ENCODE measurements around the gene ACTR2.
A peak's percentile ranks its signal among the peaks of the same experiment; 100 is the strongest.
"Not testable (repeated sequence)": the region's sequence is repeated elsewhere in the genome, so short reads cannot be mapped to it uniquely, and the experiment has no call there.

Gene ACTR2

DNA sequence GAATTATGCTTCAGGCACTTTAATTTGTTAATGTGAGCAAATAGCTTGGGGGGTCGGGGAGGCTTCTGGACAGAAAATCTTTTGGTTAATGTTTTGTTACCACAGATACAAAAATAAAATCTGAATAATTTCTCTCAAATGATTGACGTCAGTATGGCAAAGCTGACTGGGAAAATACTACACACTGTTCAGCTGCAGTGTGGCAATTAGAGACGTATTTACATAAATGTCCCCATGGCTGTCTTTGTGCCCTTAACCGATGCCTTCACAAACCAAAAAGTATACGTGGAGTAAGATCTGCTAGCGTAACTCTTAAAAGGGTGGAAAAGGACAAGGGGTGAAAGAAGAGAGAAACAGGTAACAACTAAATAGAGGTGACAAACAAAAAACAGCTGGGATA, 83.4 kb downstream of the ACTR2 start:
- DNase-seq: no peak

DNA sequence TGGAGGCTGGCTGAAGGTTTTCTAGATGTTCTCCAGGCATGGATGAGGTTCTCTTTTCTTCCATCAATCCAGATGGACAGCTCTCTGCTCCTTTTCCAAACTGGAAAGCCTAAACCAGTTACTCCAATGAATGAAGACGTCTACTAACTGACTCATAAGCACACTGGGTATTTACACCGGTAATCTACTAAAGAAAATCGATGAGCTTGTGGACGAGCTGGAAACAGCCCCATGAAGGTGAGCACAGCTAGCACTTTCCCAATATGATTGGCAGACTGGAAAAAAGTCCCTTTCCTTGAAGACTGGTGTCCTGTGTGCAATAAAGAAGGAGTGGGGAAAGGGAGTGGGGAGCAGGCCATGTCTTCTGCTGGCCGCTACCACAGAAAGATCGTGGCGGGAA, 84.0 kb downstream of the ACTR2 start:
- no peak for DNase-seq

DNA sequence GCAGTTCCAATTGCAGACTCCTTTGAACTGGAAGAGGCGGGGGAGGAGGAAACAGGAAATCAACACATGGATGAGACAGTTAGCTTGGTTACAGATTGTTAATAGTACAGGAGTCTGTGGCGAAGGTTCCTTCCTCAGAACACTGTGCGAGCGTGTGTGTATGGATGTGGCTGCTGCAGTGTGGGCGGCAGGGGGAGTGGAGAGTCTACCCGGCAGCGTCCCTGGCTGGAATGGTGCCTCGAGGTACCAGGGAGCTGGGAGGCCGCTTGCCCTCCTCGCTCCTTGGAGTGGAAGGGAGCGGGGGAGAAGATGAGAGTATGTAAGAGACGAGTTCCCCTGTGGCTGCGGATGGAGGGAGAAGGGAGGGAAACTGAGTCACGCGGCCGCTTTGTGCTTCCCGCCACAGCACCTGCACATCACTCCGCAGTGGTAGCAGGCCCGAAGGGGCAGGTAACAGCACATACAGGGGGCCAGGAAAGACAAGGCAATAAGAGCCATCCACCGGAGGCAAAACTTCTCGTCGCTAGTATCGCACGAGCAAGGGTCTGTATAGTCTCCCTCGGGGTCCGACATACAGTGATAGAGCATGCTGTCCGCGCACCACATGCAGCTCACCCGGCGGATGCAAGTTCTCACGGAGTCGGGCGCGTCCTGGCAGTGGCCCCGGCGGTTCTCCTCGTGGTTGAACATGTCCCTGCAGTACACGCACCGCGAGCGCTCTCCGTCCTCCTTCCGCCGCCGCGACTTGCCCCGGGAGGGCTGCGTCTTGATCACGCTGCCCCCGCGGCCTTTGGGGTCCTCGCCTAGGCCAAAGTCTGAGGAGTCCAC, 85.7 kb downstream of the ACTR2 start:
- DNase-seq: peak in 4 of 56 donors; percentile 9 to 17 (median 10)

DNA sequence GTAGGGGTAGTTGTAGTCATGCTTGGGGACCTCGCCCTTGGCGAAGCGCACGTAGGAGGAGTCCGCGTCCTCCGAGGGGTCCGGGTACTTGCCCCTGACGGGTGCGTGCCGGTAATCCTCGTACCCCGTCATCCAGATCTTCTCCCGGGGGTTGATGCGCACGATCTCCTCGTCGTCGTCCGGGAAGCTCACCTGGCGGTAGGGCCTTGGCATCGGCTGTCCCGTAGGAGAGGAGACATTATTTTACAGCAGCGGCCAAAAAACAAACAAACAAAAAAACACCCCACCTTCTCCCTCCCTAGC, 86.3 kb downstream of the ACTR2 start:
- no peak for DNase-seq

DNA sequence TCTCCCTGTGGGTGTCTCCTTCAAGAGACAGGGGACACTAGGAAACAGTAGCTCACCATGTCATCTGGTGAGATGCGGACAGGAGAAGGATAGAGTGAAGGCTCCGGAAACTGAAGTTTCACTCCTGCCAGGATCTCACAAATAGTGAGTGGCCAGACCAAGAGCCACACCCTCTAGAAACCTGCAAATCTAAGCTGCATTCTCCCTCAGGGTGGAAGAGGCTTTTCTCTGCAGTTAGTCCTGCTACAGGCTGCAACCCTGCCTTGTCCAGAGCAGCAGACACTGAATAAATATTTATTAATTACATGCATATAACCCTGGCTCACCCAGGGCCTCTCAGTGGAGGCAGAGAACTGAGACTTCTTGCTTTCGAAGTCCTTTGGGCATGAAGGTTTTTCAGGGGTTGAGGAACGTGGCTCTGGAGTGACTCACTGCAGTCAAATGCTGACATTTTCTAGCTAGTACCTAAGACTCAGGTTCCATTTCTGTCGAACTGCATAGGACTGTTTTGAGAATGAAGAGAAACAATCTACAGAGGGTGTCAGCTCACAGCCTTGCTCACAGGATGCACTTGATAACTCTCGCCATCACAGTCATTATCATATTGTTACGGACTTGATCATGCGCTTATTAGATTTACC, 87.3 kb downstream of the ACTR2 start:
- no peak for DNase-seq

DNA sequence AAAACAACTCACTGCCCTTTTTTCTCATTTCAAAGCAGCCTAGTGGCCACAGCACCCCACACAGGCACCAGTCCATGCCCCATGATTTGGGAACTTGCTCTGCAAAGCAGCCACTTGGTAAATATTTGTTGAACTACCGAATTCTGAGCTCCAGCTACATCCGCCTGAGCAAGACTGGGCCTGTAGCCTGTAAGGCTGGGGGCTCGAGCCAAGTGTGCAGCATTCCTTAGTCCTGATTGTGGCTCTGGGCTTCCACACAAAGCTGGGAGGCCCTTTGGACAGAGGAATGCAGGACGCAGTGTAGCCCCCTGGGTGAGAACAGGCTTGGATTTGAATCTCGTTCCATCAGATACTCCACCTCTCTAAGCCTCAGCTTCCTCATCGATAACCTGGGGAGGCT, 88.4 kb downstream of the ACTR2 start:
- DNase-seq: peak in 12 of 56 donors; percentile 11 to 46 (median 26)

DNA sequence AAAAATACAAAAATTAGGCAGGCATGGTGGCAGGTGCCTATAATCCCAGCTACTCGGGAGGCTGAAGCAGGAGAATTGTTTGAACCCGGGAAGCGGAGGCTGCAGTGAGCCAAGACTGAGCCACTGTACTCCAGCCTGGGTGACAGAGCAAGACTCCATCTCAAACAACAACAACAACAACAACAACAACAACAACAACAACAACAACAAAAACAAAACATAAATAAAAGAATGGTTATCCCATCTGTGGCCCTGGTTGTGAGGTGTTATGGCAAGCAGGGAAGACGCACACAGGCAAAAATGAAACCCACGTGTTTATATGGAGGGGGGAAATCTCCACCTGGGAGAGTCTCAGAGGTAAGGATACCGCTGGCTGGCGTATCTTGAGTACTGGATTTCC, 89.7 kb downstream of the ACTR2 start:
- DNase-seq: not testable (repeated sequence)

DNA sequence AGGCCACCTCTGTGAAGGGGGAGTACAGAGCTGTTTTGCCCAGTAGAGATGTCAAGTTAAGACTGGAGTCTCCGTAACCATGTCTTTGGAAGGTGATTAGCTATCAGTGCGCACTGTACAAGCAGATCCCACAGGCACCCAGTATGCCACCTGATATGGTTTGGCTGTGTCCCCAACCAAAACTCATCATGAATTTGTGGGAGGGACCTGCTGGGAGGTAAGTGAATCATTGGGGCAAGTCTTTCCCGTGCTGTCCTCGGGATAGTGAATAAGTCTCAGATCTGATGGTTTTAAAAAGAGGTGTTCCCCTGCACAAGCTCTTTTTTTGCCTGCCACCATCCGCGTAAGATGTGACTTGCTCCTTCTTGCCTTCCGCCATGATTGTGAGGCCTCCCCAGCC, 90.2 kb downstream of the ACTR2 start:
- DNase-seq: no peak

DNA sequence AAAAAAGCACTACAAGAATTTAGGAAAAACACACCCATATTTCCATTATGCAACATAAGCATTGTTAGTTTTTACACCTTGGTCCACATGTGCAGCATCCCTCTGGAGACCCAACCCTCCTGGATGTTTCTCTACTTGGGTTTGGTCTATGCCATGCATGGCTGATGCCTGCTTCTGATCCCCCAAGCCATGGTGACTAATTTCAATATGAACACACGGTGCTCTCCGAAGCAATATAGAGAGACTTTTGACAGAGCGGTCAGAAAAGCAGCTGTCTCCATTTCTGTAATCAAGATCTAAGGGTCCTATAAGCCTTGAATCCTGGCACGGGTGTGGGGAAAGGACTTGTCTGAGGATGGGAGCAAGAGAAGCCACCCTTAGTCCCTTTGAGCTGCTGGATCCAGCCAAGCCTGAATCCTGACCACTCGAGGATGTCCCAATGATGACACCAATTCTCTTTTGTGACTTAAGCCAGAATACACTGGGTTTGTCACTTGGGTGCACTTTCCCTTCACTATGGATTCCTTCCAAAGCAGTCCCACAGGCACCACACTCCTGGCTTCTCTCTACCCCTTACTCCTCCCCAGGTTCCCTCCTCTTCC, 91.5 kb downstream of the ACTR2 start:
- no peak for DNase-seq

DNA sequence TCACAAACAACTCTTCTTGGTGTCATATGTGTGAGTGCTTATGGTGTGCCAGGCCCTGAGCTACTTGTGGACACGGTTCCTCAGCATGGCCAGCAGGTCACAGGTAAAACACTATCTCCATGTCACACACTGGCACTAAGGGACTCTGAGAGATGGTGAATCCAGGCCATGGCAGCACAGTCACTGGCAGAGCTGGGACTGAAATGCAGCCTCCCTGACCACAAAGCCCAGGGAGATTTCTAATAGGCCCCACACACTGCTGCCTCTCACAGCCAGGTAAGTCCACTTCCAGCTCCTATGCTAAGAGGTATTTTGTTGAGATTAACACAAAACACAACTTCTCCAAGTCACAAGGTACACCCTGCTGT, 92.0 kb downstream of the ACTR2 start:
- DNase-seq: no peak

DNA sequence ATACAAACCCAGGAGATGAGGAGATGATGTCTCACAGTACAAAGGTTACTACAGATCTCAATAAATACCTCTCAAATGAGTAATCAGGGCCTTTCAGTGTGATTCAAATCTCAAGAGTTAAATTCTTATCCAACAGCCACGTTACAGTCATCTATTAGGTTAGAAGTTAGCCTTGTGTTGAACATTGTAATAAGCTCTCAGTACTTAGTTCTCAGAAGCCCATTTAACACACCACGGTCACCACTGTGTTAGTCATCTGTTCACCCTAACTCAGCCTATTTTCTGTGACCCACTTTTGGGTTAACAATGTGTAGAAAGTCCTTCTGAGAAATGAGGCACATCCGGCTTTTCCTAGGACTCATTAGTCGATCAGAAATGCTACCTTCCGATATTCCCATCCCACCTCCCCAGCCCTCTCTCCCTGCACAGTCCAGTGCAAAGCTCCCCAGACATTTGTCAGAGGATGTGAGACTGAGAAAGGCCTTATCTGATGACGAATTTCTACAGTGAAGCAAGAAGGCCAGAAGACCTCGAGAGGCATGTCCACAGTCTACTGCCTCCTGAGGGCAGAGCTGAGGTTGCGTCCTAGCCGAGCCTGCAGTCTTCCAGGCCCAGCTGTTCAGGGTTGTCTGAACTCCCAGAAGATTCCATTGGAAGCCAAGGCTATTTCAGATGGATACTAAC, 92.6 kb downstream of the ACTR2 start:
- DNase-seq: peak in 1 of 56 donors; percentile 11
